ENCODE results near the gene PCP2. TPM values are rescaled to one million over a fixed set of nuclear protein-coding genes. Genes with fewer than 3 reads are reported as not detected.

The PCP2 gene
- total and polyA plus RNA-seq, 2 of the 8 experiments (the other 6 are each of a cell fraction or from before 2014, with no cell fraction given): not detected

DNA sequence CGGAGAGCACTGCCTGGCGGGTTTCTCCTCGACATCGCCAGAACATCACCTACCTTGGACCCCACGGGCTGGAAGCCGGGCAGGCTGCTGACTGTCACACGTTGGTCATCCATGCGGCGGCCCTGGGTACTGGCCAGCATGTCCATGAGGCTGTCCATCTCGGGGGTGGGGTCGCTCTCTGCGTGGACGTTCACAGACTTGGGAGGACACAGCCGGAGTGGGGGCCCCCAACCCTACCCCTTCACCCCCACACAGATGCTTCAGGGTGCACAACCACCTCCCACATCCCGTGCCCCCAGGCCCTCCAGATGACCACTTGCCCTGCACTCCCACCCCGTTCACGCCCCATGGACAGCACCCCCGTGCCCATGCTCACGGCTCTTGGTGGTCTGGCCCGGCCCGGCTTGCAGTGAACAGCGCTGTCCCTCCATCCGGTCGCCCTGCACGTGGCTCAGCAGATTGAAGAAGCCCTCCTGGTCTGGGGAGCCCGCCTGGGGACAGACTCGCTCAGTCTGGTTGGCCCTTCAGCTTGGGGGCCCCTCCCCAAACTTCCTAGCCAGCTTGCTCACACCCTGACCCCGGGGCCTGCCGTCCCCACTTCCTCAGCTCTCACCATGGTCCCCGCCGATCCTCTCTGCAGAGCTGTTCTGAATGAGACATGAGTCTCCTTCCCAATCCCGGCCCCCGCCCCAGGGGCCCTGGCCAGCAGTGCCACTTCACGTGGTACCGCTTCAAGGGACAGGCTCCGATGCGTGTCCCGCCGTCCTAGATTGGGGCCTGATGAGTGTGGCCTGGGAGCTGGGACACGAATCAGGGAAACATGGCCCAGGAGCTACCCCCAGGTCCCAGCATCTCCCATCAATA lies 947 bp downstream of the PCP2 start:
- no peak overlapping the region for H2BK12ac ChIP-seq (ENCODE audit: low read depth, low read length)
- H3K9me3 ChIP-seq (ENCODE audit: insufficient read depth in 2 of 2, low read depth in 1 of 2, low read length in 1 of 2): no peaks in the 10 kb centered on the region
- peaks cover 10 to 31% of the 10 kb centered on the region in 2 experiments; a peak in 3 of 4 replicates for H3K79me2 ChIP-seq (ENCODE audit: control insufficient read depth in 1 of 2, insufficient read depth in 2 of 2, low read length in 2 of 2)
- H4K8ac ChIP-seq (ENCODE audit: extremely low read depth, insufficient read depth, low read length): no peak overlapping the region
- no peak overlapping the region for H3K4me2 ChIP-seq (ENCODE audit: insufficient read depth in 1 of 2, low read depth in 2 of 2, low read length in 2 of 2)
- no peaks in the 10 kb centered on the region; a peak in 2 of 8 replicates for H3K36me3 ChIP-seq (ENCODE audit: control insufficient read depth in 2 of 4, insufficient read depth in 4 of 4, low read length in 3 of 4)
- no peak overlapping the region for H3K23ac ChIP-seq (ENCODE audit: insufficient read length)
- no peak overlapping the region for H3K56ac ChIP-seq (replicated peaks; ENCODE audit: insufficient read length, low read depth, low read length)
- DNase-seq (ENCODE audit: low read depth in 1 of 2, low spot score in 2 of 2): no peak
- no peak overlapping the region for H2BK5ac ChIP-seq (ENCODE audit: low read depth, low read length)
- H3K27ac ChIP-seq (ENCODE audit: low read depth, low read length): no peak overlapping the region
- peaks cover 18% of the 10 kb centered on the region for H3K79me1 ChIP-seq (ENCODE audit: low read depth, low read length)
- H3K4me1 ChIP-seq (replicated peaks in 1 of 4; ENCODE audit: control insufficient read depth in 3 of 4, insufficient read depth in 4 of 4, low read length in 3 of 4): peaks cover 0 to 12% (median 5%) of the 10 kb centered on the region in 4 experiments; a peak in 4 of 7 replicates
- H4K5ac ChIP-seq (ENCODE audit: insufficient read length, low read depth, low read length): no peak overlapping the region
- ChIA-PET CTCF (ENCODE audit: partially characterized antibody) (interaction anchor here (0.7 to 1.6 kb wide), 4 partner anchors 26 to 167 kb away, joined by 3 to 7 read pairs (median 4); partner anchors contain the start of gene TRAPPC5), POLR2A (ENCODE audit: partially characterized antibody) (interaction anchor here (0.8 to 5.7 kb wide), 4 partner anchors 9 to 14 kb away, joined by 3 to 34 read pairs (median 5); no protein-coding TSS in a partner anchor)
- no peak overlapping the region for H3K14ac ChIP-seq (ENCODE audit: insufficient read length)
- no peak overlapping the region for H3K4me3 ChIP-seq (ENCODE audit: extremely low read depth in 1 of 4, insufficient read depth in 2 of 4, low read depth in 3 of 4, low read length in 4 of 4)
- H2BK15ac ChIP-seq (ENCODE audit: low read length): no peak overlapping the region
- H2AFZ ChIP-seq (ENCODE audit: low read length): no peak overlapping the region
- H4K20me1 ChIP-seq (replicated peaks in 1 of 2; ENCODE audit: control insufficient read depth in 1 of 2, insufficient read depth in 2 of 2, low read length in 2 of 2): peaks cover 3 to 8% of the 10 kb centered on the region in 2 experiments
- no peak overlapping the region for H3K18ac ChIP-seq (ENCODE audit: extremely low read depth, low read length)
- H2AK5ac ChIP-seq (ENCODE audit: low read depth, low read length): no peak overlapping the region
- no peak overlapping the region for H3K4ac ChIP-seq (replicated peaks; ENCODE audit: insufficient read length, low read depth, low read length)
- no peak overlapping the region for H3K9ac ChIP-seq (replicated peaks in 1 of 4; ENCODE audit: extremely low read depth in 1 of 4, low read depth in 3 of 4, low read length in 3 of 4)
- 92% methylated on average over 34 of the region's 40 CpGs; no CpG with 5 or more reads in 1 of the 2 experiments for WGBS, 2 experiments (ENCODE audit: extremely low coverage in 1 of 2, insufficient coverage in 1 of 2, insufficient read length in 1 of 2, insufficient replicate concordance in 2 of 2, low coverage in 1 of 2, low lambda C conversion rate in 2 of 2, missing lambda C conversion rate in 1 of 2)
- no peak overlapping the region for H2BK120ac ChIP-seq (replicated peaks; ENCODE audit: low read depth, low read length)
- peaks cover 3 to 19% (median 16%) of the 10 kb centered on the region in 4 experiments for H3K27me3 ChIP-seq (replicated peaks in 1 of 4; ENCODE audit: control insufficient read depth in 3 of 4, extremely low read depth in 1 of 4, insufficient read depth in 3 of 4, low read length in 3 of 4)
- no peak overlapping the region for H2BK20ac ChIP-seq (ENCODE audit: low read length)
- peaks cover 14% of the 10 kb centered on the region for H3K23me2 ChIP-seq (ENCODE audit: low read depth, low read length)
- TF ChIP-seq EP300 (IDR thresholded peaks at IDR 0.05; ENCODE audit: borderline replicate concordance in 1 of 2, low read depth in 2 of 2, low read length in 2 of 2) (no peak), POLR2A (IDR thresholded peaks at IDR 0.05; ENCODE audit: control extremely low read depth in 1 of 2, low read depth in 2 of 2, low read length in 2 of 2) (peak in 1 of 2 experiments; percentile 22; a peak in 1 of 3 replicates)
- FAIRE-seq: no peak
- H4K91ac ChIP-seq (replicated peaks; ENCODE audit: insufficient read length, low read length): no peak overlapping the region
